ENCODE measurements around the gene TNNT1.

The TNNT1 gene

DNA sequence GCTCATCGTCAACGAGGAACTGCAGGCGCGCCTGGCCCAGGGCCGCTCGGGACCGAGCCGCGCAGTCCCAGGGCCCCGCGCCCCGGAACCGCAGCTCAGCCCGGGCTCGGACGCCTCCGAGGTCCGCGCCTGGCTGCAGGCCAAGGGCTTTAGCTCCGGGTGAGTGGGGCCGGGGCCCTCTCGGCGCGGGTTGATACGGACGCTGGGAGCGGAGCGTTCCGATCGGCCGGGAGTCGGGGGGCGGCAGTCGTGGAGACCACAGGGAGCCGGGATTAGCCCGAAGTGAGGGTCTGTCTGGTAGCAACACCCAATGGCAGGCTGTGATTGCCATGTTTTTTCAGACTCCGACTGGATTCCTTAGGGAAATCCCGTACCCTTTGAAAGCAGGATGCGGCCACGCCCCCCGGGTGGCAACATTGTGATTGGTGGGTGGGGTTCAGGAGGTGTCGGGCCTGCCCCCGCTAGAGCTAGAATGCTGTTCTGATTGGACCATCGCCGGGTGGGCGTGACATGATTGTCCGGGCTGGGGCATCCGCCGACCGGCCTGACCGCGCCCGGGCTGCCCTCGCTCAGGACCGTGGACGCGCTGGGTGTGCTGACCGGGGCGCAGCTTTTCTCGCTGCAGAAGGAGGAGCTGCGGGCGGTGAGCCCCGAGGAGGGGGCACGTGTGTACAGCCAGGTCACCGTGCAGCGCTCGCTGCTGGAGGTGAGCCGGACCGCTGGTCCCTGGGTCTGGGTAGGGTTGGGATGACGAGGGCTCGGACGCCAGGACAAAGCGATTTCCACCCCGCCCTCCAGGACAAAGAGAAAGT lies 62.1 kb downstream of the TNNT1 start:
- Histone ChIP-seq H3K27me3 (ENCODE audit: control insufficient read depth in 1 of 2, insufficient read depth in 2 of 2, low read length in 2 of 2) (peaks cover 36 to 44% of the 10 kb centered on the region in 2 donors), H3K27ac (ENCODE audit: low read length) (no peak overlapping the region), H3K4me3 (ENCODE audit: low read length in 2 of 2) (peak overlapping the region; percentile 21 to 71), H3K4me1 (ENCODE audit: control insufficient read depth, insufficient read depth, low read length) (peaks cover 39% of the 10 kb centered on the region), H3K36me3 (ENCODE audit: control insufficient read depth in 2 of 2, insufficient read depth in 2 of 2, low read length in 2 of 2) (peaks cover 11 to 16% of the 10 kb centered on the region in 2 donors), H3K9me3 (ENCODE audit: control insufficient read depth in 2 of 2, low read length in 2 of 2) (no peaks in the 10 kb centered on the region), H3K9ac (ENCODE audit: low read length in 2 of 2) (no peak overlapping the region)

DNA sequence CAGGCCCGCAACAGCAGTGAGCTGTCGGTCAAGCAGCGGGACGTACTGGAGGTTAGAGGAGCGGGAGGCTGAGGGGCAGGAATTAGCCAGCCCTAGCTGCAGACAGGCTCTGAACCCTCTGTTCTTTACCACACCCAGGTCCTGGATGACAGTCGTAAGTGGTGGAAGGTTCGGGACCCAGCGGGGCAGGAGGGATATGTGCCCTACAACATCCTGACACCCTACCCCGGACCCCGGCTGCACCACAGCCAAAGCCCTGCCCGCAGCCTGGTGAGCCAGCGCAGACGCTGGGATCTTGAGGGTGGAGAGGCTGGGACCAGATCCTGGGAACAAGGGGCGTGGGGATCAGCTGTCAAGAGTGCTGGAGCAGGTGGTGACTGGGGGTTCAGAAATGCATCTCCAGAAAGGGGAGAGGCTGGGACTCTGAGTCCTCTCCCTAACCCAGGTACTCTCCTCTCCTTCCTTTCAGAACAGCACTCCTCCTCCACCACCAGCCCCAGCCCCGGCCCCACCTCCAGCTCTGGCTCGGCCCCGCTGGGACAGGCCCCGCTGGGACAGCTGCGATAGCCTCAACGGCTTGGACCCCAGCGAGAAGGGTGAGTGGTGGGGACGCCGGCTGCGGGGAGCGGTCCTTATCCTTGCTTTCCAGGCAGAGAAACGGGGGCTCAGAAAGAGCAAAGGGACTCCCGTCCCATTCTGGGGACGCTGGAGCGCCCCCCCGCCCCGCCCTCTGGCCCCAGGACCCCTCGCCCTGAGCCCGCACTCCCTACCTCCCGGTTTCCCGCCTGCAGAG lies 62.9 kb downstream of the TNNT1 start:
- no peak overlapping the region for H3K9ac ChIP-seq (ENCODE audit: low read length in 2 of 2)

DNA sequence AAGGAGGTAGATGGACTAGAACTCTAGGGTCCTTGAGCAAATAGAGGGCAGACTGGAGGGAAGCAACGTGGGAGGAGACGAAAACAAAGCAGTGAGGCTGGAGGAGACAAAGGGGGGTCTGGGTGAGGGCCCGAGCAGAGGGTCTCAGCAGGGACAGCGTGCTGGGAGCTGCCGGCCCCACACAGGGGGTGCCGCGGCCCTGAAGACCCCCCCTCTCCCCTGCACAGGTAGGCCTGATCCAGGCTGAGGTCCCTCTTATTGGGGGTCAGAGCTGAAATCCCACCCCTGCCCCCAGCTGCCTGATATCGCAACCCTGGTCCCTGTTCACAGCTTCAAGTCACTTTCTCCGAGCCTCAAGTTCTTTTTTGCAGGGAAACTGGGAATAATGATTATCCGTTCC lies 64.6 kb downstream of the TNNT1 start:
- no peak overlapping the region for H3K27ac ChIP-seq (ENCODE audit: low read length)
- H3K4me3 ChIP-seq (ENCODE audit: low read length in 2 of 2) = no peak overlapping the region
- no peak overlapping the region for H3K9ac ChIP-seq (ENCODE audit: low read length in 2 of 2)
- H3K9me3 ChIP-seq (ENCODE audit: control insufficient read depth in 2 of 2, low read length in 2 of 2) = no peaks in the 10 kb centered on the region
- peaks cover 0 to under 1% of the 10 kb centered on the region in 2 donors for H3K36me3 ChIP-seq (ENCODE audit: control insufficient read depth in 2 of 2, insufficient read depth in 2 of 2, low read length in 2 of 2)
- peaks cover 54% of the 10 kb centered on the region for H3K4me1 ChIP-seq (ENCODE audit: control insufficient read depth, insufficient read depth, low read length)
- peaks cover 60 to 69% of the 10 kb centered on the region in 2 donors for H3K27me3 ChIP-seq (ENCODE audit: control insufficient read depth in 1 of 2, insufficient read depth in 2 of 2, low read length in 2 of 2)

More for the DNA sequence above, 62.9 kb downstream of the TNNT1 start:
- Histone ChIP-seq H3K4me3 (ENCODE audit: low read length in 2 of 2) (peak overlapping the region; percentile 21 to 71), H3K9me3 (ENCODE audit: control insufficient read depth in 2 of 2, low read length in 2 of 2) (no peaks in the 10 kb centered on the region), H3K4me1 (ENCODE audit: control insufficient read depth, insufficient read depth, low read length) (peaks cover 47% of the 10 kb centered on the region), H3K27ac (ENCODE audit: low read length) (no peak overlapping the region), H3K27me3 (ENCODE audit: control insufficient read depth in 1 of 2, insufficient read depth in 2 of 2, low read length in 2 of 2) (peaks cover 43 to 52% of the 10 kb centered on the region in 2 donors), H3K36me3 (ENCODE audit: control insufficient read depth in 2 of 2, insufficient read depth in 2 of 2, low read length in 2 of 2) (peaks cover 6 to 8% of the 10 kb centered on the region in 2 donors)

DNA sequence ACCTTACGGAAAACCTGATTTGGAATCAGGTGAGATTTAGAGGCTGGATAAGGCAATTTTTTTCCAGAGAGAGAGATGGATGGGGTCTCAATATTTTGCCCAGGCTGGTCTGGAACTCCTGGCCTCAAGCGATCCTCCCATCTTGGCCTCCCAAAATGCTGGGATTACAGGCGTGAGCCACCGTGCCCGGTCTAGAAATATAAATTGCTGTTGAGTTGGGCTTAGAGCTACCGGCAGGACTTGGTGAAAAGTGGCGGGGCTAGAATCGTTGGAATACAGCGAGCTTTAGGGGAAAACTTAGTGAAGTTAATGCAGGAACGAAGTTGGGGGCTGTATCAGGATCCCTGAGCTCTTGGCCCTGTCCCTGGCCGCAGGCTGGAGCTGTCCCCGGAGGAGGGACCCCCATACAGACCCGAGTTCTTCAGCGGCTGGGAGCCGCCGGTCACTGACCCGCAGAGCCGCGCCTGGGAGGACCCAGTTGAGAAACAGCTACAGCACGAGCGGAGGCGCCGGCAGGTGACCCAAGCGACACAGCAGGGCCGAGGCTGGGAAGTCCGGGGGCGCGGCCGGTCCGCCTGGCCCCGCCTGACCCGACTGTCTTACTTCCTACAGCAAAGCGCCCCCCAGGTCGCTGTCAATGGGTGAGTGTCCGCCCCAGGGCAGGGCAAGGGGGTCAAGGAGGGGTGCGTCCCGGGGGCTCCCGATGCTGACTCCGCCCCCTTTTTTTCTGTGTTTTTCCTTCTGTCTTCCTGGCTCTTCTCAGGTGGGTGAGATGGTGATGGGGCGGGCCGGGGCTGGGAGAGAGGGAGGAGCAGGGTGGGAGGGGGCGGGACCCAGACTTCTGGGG lies 65.8 kb downstream of the TNNT1 start:
- Histone ChIP-seq H3K36me3 (ENCODE audit: control insufficient read depth in 2 of 2, insufficient read depth in 2 of 2, low read length in 2 of 2) (no peaks in the 10 kb centered on the region), H3K27ac (ENCODE audit: low read length) (no peak overlapping the region), H3K9ac (ENCODE audit: low read length in 2 of 2) (no peak overlapping the region), H3K4me1 (ENCODE audit: control insufficient read depth, insufficient read depth, low read length) (peaks cover 48% of the 10 kb centered on the region), H3K4me3 (ENCODE audit: low read length in 2 of 2) (no peak overlapping the region), H3K27me3 (ENCODE audit: control insufficient read depth in 1 of 2, insufficient read depth in 2 of 2, low read length in 2 of 2) (peaks cover 62 to 76% of the 10 kb centered on the region in 2 donors), H3K9me3 (ENCODE audit: control insufficient read depth in 2 of 2, low read length in 2 of 2) (no peaks in the 10 kb centered on the region)

All from stomach smooth muscle (tissue), 2 donors.